Measurements from ENCODE around the gene COL7A1.

COL7A1 gene

GRCh38 chr3:48571938-48572337 is 23.2 kb downstream of the COL7A1 start:
- H3K4me1 ChIP-seq (ENCODE audit: low read length): no peaks in the 10 kb centered on the region
- no peaks in the 10 kb centered on the region for H3K27me3 ChIP-seq (ENCODE audit: low read depth, low read length)
- H4K20me1 ChIP-seq (ENCODE audit: insufficient read depth, low read length): no peaks in the 10 kb centered on the region
- TF ChIP-seq EZH2phosphoT487 (IDR thresholded peaks at IDR 0.05; ENCODE audit: low read depth) (no peak), CTCF (IDR thresholded peaks at IDR 0.05; ENCODE audit: low read depth, low read length) (no peak)
- H3K79me2 ChIP-seq (ENCODE audit: low read length): no peaks in the 10 kb centered on the region
- H3K9me3 ChIP-seq (ENCODE audit: insufficient read depth, low read length): no peaks in the 10 kb centered on the region
- H3K9ac ChIP-seq (ENCODE audit: low read length): no peak overlapping the region
- H3K27ac ChIP-seq (ENCODE audit: low read length): no peak overlapping the region
- H2AFZ ChIP-seq (ENCODE audit: low read depth, low read length): no peak overlapping the region
- H3K36me3 ChIP-seq (replicated peaks; ENCODE audit: low read depth, low read length): no peaks in the 10 kb centered on the region
- no peak overlapping the region for H3K4me3 ChIP-seq (ENCODE audit: low read length)
- H3K4me2 ChIP-seq (ENCODE audit: low read length): no peak overlapping the region

GRCh38 chr3:48569808-48570450 is 25.2 kb downstream of the COL7A1 start:
- Histone ChIP-seq H3K36me3 (replicated peaks; ENCODE audit: low read depth, low read length) (no peaks in the 10 kb centered on the region), H3K4me2 (ENCODE audit: low read length) (no peak overlapping the region), H3K27ac (ENCODE audit: low read length) (no peak overlapping the region), H3K79me2 (ENCODE audit: low read length) (no peaks in the 10 kb centered on the region), H3K9me3 (ENCODE audit: insufficient read depth, low read length) (no peaks in the 10 kb centered on the region), H3K27me3 (ENCODE audit: low read depth, low read length) (no peaks in the 10 kb centered on the region), H3K4me3 (ENCODE audit: low read length) (no peak overlapping the region), H4K20me1 (ENCODE audit: insufficient read depth, low read length) (no peaks in the 10 kb centered on the region), H3K4me1 (ENCODE audit: low read length) (no peaks in the 10 kb centered on the region; the same call in 1 of the 2 replicates), H3K9ac (ENCODE audit: low read length) (no peak overlapping the region), H2AFZ (ENCODE audit: low read depth, low read length) (no peak overlapping the region)
- TF ChIP-seq EZH2phosphoT487 (IDR thresholded peaks at IDR 0.05; ENCODE audit: low read depth) (no peak), CTCF (IDR thresholded peaks at IDR 0.05; ENCODE audit: low read depth, low read length) (no peak)

- no peak overlapping the region for H3K9ac ChIP-seq (ENCODE audit: low read length)
- H3K27me3 ChIP-seq (ENCODE audit: low read depth, low read length): no peaks in the 10 kb centered on the region
- no peak overlapping the region for H3K27ac ChIP-seq (ENCODE audit: low read length)
- H3K36me3 ChIP-seq (replicated peaks; ENCODE audit: low read depth, low read length): no peaks in the 10 kb centered on the region
- no peaks in the 10 kb centered on the region for H3K9me3 ChIP-seq (ENCODE audit: insufficient read depth, low read length)
- H4K20me1 ChIP-seq (ENCODE audit: insufficient read depth, low read length): no peaks in the 10 kb centered on the region
- no peak overlapping the region for H3K4me2 ChIP-seq (ENCODE audit: low read length)
- TF ChIP-seq CTCF (IDR thresholded peaks at IDR 0.05; ENCODE audit: low read depth, low read length) (no peak), EZH2phosphoT487 (IDR thresholded peaks at IDR 0.05; ENCODE audit: low read depth) (no peak)
- H3K79me2 ChIP-seq (ENCODE audit: low read length): no peaks in the 10 kb centered on the region
- no peak overlapping the region for H3K4me3 ChIP-seq (ENCODE audit: low read length)
- no peaks in the 10 kb centered on the region; the same call in 1 of the 2 replicates for H3K4me1 ChIP-seq (ENCODE audit: low read length)
- no peak overlapping the region for H2AFZ ChIP-seq (ENCODE audit: low read depth, low read length)
Observed at GRCh38 chr3:48569400-48569799, 25.7 kb downstream of the COL7A1 start.

- Histone ChIP-seq H3K79me2 (ENCODE audit: low read length) (no peaks in the 10 kb centered on the region), H2AFZ (ENCODE audit: low read depth, low read length) (no peak overlapping the region), H3K4me3 (ENCODE audit: low read length) (no peak overlapping the region), H3K27ac (ENCODE audit: low read length) (no peak overlapping the region), H3K36me3 (replicated peaks; ENCODE audit: low read depth, low read length) (no peaks in the 10 kb centered on the region), H4K20me1 (ENCODE audit: insufficient read depth, low read length) (no peaks in the 10 kb centered on the region), H3K4me2 (ENCODE audit: low read length) (no peak overlapping the region), H3K9ac (ENCODE audit: low read length) (no peak overlapping the region), H3K27me3 (ENCODE audit: low read depth, low read length) (no peaks in the 10 kb centered on the region), H3K9me3 (ENCODE audit: insufficient read depth, low read length) (no peaks in the 10 kb centered on the region), H3K4me1 (ENCODE audit: low read length) (no peaks in the 10 kb centered on the region; the same call in 1 of the 2 replicates)
- TF ChIP-seq EZH2phosphoT487 (IDR thresholded peaks at IDR 0.05; ENCODE audit: low read depth): no peak
- TF ChIP-seq CTCF (IDR thresholded peaks at IDR 0.05; ENCODE audit: low read depth, low read length): no peak
Observed at GRCh38 chr3:48568476-48568875, 26.7 kb downstream of the COL7A1 start.

Measured in OCI-LY3 (cell line).